ENCODE data around the gene DOK5.
A peak's percentile ranks its signal among the peaks of the same experiment; 100 is the strongest.

Gene DOK5

DNA sequence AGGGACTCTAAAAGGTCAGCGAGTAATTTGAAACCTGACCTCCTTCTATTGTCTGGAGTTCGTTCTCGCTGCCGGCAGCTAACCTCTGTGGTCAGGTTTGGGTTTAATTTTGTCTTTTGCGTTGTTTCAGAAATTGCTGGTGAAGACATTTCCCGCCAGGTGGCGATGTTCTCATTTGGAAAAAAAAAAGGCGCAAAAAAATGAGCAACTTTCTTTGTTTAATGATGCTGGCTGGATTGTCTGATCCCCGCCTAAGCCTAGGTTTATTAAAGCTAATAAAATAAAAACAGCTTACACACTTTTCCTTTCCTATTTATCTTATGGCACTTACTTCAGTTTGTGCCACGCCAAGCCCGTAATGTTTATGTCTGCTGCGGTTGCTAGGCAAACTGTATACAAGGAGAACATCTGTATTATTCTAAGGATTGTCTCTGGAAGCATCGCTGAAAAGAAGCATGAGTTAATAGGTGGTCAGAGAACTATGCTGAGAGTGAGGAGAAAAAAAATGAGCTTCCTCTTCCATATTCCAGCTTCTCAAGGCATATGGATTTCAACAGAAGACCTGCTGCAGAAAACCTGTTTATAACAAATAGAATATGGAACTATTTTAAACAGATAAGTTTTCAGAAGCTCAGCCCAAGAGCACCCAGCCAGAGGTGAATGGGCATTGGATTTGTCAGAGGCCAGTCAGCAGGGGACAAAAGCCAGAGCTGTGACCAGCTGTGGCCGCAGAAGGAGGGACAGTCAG is 205.7 kb downstream of the DOK5 start:
- H3K4me1 ChIP-seq (ENCODE audit: control insufficient read depth, low read length): no peaks in the 10 kb centered on the region
- H3K9me3 ChIP-seq (ENCODE audit: control insufficient read depth, insufficient read depth, low read length): no peaks in the 10 kb centered on the region
- no peaks in the 10 kb centered on the region for H3K9me2 ChIP-seq (replicated peaks; ENCODE audit: control insufficient read depth, low read length)
- no peak overlapping the region for H3K4me2 ChIP-seq (ENCODE audit: low read length)
- H3F3A ChIP-seq (ENCODE audit: control insufficient read depth, insufficient read depth): no peaks in the 10 kb centered on the region
- H3K36me3 ChIP-seq (ENCODE audit: control insufficient read depth, low read length): no peaks in the 10 kb centered on the region
- H3K79me2 ChIP-seq (ENCODE audit: control insufficient read depth, low read length): no peaks in the 10 kb centered on the region
- TF ChIP-seq, protein P1, sequence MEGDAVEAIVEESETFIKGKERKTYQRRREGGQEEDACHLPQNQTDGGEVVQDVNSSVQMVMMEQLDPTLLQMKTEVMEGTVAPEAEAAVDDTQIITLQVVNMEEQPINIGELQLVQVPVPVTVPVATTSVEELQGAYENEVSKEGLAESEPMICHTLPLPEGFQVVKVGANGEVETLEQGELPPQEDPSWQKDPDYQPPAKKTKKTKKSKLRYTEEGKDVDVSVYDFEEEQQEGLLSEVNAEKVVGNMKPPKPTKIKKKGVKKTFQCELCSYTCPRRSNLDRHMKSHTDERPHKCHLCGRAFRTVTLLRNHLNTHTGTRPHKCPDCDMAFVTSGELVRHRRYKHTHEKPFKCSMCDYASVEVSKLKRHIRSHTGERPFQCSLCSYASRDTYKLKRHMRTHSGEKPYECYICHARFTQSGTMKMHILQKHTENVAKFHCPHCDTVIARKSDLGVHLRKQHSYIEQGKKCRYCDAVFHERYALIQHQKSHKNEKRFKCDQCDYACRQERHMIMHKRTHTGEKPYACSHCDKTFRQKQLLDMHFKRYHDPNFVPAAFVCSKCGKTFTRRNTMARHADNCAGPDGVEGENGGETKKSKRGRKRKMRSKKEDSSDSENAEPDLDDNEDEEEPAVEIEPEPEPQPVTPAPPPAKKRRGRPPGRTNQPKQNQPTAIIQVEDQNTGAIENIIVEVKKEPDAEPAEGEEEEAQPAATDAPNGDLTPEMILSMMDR (IDR thresholded peaks at IDR 0.05; ENCODE audit: low read depth, low read length, poor library complexity, severe bottlenecking): peak; percentile 74
- no peak for TF ChIP-seq EZH2phosphoT487 (IDR thresholded peaks at IDR 0.05; ENCODE audit: borderline replicate concordance, low read length)
- H3K4me3 ChIP-seq (ENCODE audit: low read length): no peak overlapping the region
- H4K20me1 ChIP-seq (ENCODE audit: control insufficient read depth, insufficient read depth, low read depth, low read length): no peaks in the 10 kb centered on the region
- no peak overlapping the region for H3K27ac ChIP-seq (ENCODE audit: low read depth, low read length)
- H3K27me3 ChIP-seq (ENCODE audit: control insufficient read depth, low read length): no peaks in the 10 kb centered on the region

DNA sequence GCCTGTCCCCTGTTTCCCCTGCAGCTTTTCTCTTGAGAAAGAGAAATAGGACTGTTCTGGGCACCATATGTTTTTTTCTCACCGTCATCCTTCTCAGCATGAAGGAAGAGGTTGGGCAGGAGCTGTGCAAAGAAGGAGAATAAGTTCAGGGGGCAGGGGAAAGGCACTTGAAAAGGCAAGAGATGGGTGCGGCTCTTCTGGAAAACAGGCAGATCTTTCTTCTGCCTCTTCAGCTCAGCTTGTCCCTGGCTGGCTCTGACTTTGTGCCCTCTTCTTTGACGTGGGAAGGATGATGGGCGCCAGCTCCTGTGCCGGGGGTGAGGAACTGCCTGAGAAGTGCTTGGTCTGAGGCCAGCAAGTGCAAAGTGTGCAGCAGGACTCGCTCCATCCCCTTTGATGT is 206.5 kb downstream of the DOK5 start:
- Histone ChIP-seq H3F3A (ENCODE audit: control insufficient read depth, insufficient read depth) (no peaks in the 10 kb centered on the region), H3K9me3 (ENCODE audit: control insufficient read depth, insufficient read depth, low read length) (no peaks in the 10 kb centered on the region), H3K79me2 (ENCODE audit: control insufficient read depth, low read length) (no peaks in the 10 kb centered on the region), H3K27me3 (ENCODE audit: control insufficient read depth, low read length) (no peaks in the 10 kb centered on the region), H3K27ac (ENCODE audit: low read depth, low read length) (no peak overlapping the region), H3K4me1 (ENCODE audit: control insufficient read depth, low read length) (no peaks in the 10 kb centered on the region), H3K4me3 (ENCODE audit: low read length) (no peak overlapping the region), H4K20me1 (ENCODE audit: control insufficient read depth, insufficient read depth, low read depth, low read length) (no peaks in the 10 kb centered on the region), H3K4me2 (ENCODE audit: low read length) (no peak overlapping the region), H3K36me3 (ENCODE audit: control insufficient read depth, low read length) (no peaks in the 10 kb centered on the region), H3K9me2 (replicated peaks; ENCODE audit: control insufficient read depth, low read length) (no peaks in the 10 kb centered on the region)
- TF ChIP-seq, protein P1 (IDR thresholded peaks at IDR 0.05; ENCODE audit: low read depth, low read length, poor library complexity, severe bottlenecking): no peak
- no peak for TF ChIP-seq EZH2phosphoT487 (IDR thresholded peaks at IDR 0.05; ENCODE audit: borderline replicate concordance, low read length)

DNA sequence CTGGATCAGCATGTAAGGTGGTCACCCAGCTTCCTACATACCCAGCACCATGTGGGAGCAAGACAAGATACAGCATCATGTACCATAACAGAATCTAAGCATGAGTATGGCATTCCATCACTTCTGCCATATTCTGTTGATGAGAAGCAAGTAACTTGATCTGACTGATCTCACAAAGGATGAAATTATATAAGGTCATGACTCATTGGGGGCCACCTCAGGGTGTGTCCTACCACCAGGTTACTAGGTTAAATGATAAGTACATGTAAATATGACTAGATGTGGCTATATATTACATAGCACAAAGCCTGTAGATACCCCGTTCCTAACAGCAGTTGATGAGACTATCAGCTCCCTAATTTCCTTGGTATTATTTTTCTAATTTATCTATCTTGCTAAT is 213.1 kb downstream of the DOK5 start:
- H3K36me3 ChIP-seq (ENCODE audit: control insufficient read depth, low read length): no peaks in the 10 kb centered on the region
- no peak overlapping the region for H3K27ac ChIP-seq (ENCODE audit: low read depth, low read length)
- no peaks in the 10 kb centered on the region for H3K4me1 ChIP-seq (ENCODE audit: control insufficient read depth, low read length)
- no peaks in the 10 kb centered on the region for H3K9me2 ChIP-seq (replicated peaks; ENCODE audit: control insufficient read depth, low read length)
- H3K4me2 ChIP-seq (ENCODE audit: low read length): no peak overlapping the region
- H3K4me3 ChIP-seq (ENCODE audit: low read length): no peak overlapping the region
- no peaks in the 10 kb centered on the region for H3K27me3 ChIP-seq (ENCODE audit: control insufficient read depth, low read length)
- H3F3A ChIP-seq (ENCODE audit: control insufficient read depth, insufficient read depth): no peaks in the 10 kb centered on the region
- H3K79me2 ChIP-seq (ENCODE audit: control insufficient read depth, low read length): no peaks in the 10 kb centered on the region
- H4K20me1 ChIP-seq (ENCODE audit: control insufficient read depth, insufficient read depth, low read depth, low read length): no peaks in the 10 kb centered on the region
- TF ChIP-seq, protein P1 (IDR thresholded peaks at IDR 0.05; ENCODE audit: low read depth, low read length, poor library complexity, severe bottlenecking): no peak
- no peak for TF ChIP-seq EZH2phosphoT487 (IDR thresholded peaks at IDR 0.05; ENCODE audit: borderline replicate concordance, low read length)
- H3K9me3 ChIP-seq (ENCODE audit: control insufficient read depth, insufficient read depth, low read length): no peaks in the 10 kb centered on the region

Data from DOHH2 (cell line).